Cortex of kidney (tissue), 1 donor: ENCODE measurements around the gene DNAJC21.
"Not testable (repeated sequence)": the region's sequence is repeated elsewhere in the genome, so short reads cannot be mapped to it uniquely, and the experiment has no call there.

ENCODE experiments used
- DNase-seq: peaks from one replicate; lab custom pipeline; 2025; lab: John Stamatoyannopoulos, UW

The DNAJC21 gene

DNA sequence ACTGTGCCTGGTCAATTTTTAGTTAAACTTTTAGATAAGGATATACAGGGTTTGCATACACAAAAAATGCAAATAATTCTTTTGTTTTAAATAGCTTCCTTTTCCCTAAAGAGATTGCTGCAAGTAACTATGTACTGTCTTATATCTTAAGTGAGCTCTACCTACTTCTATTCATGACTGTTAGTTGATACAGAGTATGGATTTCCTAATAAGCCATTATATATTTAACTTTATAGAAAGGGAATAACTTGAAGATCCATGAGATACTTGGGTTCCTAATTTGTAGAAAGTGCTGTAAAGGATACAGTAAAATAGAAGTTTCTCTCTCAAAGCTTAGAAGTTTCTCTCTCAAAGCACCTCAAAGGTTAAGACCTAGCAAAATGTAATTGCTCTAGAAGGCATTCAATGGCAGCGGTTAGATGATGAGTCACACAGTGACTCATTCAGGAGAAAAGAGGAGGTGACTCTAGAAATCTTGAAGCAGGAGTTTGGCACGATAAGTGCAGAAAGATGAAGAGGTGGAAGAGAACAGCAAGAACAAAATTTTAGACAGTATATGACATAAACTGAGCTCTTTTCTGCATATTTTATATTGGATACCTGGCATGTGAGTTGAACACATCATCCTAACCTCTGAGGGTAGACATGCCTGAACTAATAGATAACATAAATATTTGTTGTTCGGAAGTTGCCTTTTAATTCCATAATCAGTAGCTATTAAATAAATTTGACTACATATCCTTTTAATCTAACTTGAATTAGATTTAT lies 5.5 kb upstream of the DNAJC21 start:
- DNase-seq, result no peak

DNA sequence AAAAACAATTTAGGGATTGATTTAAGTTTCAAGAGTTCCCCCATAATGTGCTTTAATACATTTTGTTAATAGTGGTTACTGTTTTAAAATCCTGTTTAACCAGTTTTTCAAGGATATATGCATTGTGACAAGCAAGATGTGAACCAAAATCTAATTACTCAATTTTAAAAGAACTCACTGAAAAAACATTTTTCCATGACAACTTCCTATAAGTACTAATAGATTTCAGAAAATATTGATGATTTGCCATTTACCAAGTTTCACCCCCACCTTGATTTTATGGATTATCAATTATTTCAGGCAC lies 4.9 kb upstream of the DNAJC21 start:
- DNase-seq, result no peak

DNA sequence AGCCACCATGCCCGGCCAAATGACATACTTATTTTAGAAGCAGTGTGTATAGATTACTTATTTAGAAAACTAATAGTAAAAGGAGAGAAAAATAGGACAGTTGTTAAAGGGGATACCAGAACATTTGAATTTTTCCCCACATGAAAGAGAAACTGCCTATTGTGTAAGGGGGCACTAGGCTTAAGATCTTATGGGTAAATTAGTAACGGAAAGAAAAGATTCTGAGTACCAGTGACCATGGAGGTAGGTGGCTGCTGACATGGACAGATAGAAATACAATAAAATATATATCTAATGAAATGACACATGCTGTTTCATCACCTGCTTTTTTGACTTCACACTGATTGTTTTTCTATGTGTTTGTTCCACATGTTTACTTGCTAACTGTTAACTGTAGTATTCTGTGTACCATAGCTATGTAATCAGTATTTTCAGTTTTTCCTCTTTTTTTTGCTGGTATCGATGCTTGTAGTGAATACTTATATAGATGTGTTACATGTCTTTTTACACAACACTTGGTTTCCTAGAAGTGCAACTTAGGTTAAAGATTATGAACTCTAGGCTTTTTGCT lies 3.0 kb upstream of the DNAJC21 start:
- DNase-seq, result no peak

DNA sequence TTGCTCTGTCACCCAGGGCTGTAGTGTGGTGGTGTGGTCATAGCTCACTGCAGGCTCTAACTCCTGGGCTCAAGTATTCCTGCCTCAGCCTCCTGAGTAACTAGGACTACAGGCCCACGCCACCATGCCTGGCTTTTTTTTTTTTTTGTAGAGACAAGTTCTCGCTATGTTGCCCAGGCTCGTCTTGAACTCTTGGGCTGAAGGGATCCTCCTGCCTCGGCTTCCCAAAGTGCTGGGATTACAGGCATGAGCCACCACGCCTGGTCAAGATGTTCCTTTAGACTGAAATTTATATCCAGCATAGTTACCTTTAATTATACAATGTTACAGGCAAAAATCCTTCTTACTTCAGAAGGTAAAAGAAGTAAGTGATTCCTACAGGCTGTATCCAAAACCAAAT lies 1.6 kb upstream of the DNAJC21 start:
- DNase-seq, result no peak

DNA sequence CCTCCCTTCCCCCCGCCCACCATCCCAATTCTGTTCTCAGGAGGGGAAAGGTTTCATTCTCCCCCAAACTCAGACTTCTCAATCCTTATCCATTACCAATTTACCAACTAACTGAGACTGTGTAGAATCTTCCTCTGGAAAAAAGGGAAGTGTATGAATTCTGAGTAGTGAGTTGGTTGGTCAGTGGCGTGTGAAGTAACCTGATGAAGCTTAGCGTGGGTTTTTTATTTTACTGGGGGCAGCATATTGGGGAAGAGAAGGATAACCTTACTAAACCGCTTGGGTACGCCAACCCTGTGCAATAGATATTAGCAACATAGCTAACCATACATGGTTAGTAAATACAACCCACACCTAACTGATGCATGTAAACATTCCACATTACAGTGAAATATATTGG lies 1.1 kb upstream of the DNAJC21 start:
- no peak for DNase-seq

DNA sequence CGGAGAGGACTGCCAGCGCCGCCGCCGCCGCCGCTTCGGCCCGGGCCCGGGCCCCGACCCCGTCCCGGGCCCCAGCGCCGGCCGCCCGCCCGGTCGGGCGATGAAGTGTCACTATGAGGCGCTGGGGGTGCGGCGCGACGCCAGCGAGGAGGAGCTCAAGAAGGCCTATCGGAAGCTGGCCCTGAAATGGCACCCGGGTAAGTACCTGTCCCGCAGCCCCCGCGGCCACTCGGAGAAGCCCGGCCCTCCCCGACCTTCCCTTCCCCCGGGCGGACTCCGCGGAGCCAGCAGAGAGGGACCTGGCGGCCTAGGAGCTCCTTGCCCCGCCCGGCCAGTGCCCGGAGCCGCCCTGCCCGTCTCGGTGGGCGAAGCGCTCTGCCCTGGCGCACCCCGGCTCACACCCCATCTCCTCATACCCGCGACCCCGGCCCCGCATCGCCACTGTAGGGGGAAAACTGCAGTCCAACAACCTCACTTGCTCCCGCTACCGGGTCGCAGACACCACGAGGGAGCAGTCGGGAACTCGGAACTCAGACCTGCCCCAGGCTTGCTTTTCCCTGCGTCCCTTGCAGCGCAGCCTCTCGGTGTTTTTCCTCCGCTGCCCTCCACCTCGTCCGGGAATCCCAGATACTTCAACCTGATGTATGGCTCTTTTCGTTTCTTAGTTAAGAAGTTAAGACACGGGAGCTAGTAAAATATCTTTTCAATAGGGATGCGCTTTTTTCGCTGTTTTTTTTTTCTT lies 532 bp downstream of the DNAJC21 start:
- peak; percentile 13 for DNase-seq

DNA sequence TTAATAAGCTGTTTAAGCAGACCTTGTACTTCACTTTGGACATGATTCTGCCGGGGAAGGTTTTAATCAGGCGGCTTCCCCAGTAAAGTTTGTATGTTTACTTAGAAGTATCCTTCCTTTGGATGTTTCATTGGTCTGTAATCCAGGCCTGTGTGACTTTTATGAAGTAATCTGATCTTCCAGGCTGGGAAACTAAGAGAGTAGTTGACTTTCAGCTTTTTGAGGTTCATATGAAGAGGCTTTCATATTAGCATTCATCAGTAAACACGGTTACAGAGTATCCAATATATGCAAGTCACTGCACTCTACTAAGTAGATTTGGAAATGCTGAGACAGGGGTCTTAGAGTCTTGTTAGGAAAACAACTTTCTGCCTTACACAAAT lies 1.1 kb downstream of the DNAJC21 start:
- DNase-seq, result no peak

DNA sequence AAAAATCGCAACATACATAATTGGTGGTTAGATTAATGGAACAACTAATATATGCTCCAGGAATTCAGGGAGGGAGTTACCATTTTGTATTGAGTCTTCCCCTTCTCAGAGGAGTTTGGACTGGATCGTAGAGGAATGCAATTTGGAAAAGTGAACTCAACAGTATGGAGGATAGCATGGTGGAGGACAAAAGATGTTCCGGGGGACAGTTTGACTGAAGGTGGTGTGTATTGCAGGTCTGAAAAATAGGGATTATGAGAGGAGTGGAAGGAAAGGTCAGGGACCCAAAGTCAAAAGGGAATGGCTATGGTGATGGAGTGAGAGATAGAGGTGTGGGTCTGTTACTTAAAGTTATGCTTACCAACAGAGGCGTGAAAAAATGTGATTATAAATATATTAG lies 1.5 kb downstream of the DNAJC21 start:
- no peak for DNase-seq

DNA sequence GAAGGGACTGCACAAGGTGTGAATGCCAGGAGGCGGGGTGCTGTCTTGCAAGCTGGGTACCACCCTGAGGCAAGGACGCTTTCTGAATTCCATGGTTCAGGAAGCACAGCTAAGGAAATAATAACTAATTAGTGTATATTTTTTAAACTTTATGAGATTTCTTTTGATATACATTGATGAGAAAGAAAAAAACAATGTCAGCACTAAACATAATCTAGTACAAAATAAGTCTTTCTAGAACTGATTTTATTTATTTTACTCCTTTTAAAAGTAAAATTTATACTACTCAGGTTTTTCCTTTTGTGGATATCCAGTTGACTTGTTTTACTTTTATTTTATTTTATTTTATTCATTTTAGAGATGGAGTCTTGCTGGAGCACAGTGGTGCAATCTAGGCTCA lies 3.6 kb downstream of the DNAJC21 start:
- no peak for DNase-seq

DNA sequence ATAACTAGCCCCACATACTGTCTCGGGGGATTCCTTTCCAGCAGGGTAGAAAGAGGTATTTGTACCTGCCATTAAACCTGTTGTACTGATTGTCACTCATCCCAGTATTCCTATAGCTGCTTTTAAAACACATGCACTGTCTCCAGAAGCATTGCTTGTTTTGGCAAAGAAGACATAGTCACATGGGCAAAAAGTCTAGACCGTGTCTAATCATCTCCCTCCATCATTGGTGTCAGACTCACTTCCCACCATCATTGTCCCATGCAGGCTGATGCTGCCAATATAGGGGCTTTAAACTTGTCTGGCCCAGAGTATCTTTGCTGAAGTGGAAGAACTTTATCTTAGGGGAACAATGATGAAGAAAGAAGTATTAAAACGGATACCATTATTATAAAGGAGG lies 12.6 kb downstream of the DNAJC21 start:
- no peak for DNase-seq

DNA sequence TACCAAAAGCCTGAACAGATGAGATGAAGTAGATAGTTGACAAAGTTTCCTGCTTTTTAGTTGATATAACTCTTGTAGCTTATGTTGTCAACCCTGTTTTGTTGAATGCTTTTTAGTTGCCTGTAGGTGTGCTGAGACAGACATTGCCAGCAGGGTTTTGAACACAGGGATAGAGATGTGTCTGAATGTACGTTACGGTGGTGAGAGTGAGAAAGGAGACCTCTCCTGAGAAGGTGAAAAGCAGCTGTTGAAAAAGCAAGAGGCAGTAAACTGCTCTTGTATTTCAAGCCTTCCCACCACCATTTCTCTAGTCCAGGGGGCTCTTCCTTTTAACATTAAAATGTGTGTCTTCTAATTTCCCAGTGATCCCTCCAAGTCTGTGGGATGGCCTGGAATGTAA lies 14.7 kb downstream of the DNAJC21 start:
- DNase-seq, result no peak

DNA sequence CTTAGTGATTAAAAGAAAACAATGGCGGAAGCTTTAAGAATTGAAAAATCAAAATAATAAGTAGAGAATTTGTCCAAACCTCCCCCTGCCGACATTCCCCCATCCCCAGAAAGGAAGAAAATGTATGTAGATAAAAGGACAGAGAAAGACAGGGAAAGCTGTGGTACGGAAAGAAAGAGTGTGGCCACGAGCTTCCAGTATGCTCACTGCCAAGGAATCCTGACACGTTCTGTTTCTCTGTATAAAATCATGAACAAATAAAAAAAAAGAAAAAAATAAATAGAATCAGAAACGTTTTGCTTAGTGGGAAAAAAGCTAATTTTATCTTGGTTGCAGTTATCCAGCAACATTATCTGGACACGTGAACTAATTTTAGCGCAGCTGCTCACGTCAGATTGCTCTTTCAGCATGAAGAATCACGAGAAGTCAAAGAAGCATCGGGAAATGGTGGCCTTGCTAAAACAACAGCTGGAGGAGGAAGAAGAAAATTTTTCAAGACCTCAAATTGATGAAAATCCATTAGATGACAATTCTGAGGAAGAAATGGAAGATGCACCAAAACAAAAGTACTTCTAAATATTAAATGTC lies 15.2 kb downstream of the DNAJC21 start:
- no peak for DNase-seq

DNA sequence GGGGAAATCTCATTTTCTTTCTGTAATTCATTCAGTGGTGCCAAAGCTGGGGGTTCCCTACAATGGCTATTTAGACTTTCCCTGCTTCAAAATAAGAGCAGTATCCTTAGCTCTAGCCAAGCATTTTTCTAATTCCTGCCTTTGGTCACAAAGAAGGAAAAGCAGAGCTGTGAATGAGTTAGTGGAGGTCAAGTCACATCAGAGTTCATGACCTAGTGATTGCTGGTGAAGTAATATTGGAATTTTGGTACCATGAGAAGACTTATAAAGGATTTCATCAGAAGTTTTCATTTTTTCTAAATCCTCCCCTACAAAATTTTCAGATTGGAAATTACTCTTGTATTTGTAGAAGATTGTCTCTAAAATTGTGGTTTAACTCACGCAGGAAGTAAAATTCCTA lies 28.0 kb downstream of the DNAJC21 start:
- DNase-seq, result no peak

DNA sequence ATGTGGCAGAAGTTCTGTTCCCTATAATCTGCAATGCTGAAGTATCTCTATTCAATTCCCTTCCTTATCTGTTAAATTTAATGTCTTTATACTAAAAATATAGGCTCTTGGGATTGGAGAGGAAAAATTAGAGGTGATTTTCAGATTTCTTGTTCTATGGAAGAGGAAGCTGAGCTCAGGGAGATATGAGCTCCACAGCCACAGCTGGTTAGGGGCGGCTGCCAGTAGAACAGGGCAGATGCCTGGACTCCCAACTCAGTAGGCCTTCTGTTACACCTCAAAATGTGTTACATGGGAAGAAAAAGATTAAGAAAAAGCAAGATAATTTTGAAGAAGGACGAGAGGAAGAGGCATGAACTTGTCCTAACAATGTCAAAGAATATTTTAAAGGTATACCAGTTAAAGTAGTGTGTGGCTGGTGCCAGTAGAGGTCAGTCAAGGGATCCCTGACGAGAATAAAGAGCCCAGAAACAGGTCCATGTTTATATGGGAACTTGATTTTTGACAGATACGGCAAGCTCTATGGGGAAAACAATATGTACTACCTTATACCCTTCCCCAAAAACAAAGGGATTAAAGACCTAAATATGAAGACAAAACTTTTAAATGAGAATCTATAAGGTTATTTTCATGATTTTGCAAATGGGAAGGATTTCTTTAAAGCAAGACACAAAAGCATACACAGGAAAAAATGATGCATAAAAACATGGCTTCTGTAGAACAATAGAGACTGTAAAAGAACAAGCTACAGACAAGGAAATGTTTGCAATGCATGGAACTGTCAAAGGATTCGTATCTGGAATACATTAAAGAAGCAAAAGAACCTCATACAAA lies 28.7 kb downstream of the DNAJC21 start:
- DNase-seq, result no peak

DNA sequence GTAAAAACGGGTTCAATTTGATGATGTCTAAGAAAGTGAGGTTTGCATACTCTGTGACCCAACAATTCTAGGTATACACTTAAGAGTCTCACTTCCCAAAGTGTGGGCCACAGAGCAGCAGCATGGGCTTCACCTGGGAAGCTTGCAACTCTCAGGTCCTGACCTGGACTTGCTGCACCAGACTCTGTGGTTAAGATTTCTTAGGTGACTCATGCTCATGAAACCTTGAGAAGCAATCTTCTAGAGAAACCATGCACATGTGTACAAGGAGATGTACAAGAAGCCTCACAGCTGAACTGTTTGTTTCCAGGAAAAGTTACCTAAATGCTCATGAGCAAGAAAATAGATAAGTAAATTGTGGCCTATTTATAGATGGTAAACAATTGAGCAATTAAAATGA lies 30.0 kb downstream of the DNAJC21 start:
- DNase-seq, result no peak

DNA sequence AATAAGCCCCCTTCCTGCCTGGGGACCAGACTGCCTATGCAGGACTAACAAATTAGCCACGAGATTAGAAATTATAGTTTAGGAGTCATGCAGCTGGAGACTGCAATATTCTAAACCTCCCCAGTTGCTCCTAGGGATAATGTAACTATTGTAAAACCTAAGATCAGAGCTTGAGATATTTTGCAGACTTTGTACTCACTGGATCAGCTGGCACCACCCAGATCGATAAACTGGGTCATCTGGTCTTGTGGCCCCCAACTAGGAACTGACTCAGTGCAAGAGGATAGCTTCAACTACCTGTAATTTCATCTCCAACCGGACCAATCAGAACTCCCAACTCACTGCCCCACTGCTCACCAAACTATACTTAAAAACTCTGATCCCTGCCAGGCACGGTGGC lies 38.2 kb downstream of the DNAJC21 start:
- no peak for DNase-seq

DNA sequence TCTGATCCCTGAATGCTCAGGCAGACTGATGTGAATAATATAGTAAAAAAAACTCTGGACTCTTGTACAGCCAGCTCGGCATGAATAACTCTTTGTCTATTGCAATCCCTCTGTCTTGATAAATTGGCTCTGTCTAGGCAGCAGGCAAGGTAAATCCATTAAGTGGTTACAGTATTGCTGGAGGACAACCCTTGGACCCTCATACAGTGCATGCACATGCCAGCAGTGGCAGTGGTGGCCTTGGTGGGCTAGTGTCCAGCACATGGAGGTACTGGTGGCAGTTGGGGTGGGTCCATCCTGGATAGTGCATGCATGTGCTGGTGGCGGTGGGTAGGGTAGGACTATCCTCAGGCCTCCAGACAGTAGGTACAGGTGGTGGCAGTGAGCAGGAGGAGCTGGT lies 38.9 kb downstream of the DNAJC21 start:
- DNase-seq, result no peak

DNA sequence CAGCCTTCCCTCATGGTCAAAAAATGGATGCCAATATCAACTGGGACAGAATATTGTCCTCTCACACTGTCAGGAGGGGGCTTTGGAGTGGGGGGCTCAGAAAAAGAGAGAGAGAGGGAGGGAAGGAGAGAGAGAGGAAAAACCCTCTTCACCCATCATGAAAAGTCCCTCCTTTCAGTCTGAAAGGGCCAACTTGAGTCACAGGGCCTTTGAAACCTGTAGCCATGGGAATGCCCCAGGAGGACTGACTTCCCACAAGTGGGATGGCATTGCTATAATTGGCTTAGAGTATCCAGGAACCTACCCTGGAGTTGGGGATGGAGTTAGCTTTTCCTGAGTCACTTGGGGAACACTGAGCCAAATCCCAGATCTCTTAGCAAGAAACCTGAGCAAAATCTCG lies 41.2 kb downstream of the DNAJC21 start:
- no peak for DNase-seq

DNA sequence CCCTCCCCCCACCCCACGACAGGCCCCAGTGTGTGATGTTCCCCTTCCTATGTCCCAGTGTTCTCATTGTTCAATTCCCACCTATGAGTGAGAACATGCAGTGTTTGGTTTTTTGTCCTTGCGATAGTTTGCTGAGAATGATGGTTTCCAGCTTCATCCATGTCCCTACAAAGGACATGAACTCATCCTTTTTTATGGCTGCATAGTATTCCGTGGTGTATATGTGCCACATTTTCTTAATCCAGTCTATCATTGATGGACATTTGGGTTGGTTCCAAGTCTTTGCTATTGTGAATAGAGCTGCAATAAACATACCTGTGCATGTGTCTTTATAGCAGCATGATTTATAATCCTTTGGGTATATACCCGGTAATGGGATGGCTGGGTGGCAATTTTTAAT lies 42.3 kb downstream of the DNAJC21 start:
- DNase-seq, result not testable (repeated sequence)

DNA sequence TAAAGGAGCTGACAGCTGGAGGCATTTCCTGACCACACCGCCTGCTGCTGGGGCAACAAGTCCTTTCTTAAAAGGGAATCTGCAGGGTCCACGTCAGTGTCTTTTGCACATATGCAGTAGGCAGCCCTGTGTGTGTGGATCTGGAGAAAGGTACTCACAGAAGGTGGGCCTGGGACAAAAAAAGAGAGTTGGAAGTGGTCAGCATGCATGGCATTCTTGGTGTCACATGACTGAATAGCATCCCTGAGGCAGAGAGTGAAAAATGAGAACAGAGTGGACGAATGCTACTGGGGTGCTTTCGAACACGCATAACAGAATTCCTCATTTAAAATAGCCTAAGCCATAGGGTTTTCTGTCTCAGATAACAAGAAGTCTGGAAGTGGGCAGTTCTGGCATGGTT lies 47.0 kb downstream of the DNAJC21 start:
- DNase-seq, result no peak

DNA sequence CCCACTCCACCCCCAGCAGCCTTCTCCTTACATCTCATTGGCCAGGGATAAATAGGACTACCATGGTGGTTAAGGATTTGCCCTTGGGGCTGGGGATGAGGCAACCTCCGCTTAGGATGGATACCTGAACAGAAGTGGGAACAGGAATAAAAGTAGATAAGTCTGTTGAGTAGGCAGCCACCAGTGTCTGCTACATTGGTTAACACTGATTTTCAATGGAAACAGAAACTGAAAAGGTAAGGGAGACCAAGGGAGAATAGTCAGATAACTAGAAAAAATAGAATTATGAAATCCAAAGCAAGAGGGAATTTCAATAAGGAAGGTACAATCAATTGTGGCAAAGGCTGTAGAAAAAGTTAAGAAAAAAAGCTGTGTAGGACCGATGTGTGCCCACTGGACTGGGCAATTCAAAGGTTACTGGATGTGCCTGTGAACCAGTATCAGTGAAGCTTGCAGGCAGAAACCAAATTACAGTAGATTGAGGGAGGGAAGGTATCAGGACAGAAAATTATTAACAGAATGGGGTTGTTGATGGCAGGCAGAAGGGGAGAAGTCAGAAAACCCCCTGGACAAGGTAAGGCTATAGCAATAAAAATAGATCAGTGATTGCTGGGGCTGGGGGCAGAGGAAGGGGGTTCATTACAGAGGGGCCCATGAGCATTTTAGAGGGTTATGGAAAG lies 48.7 kb downstream of the DNAJC21 start:
- no peak for DNase-seq

DNA sequence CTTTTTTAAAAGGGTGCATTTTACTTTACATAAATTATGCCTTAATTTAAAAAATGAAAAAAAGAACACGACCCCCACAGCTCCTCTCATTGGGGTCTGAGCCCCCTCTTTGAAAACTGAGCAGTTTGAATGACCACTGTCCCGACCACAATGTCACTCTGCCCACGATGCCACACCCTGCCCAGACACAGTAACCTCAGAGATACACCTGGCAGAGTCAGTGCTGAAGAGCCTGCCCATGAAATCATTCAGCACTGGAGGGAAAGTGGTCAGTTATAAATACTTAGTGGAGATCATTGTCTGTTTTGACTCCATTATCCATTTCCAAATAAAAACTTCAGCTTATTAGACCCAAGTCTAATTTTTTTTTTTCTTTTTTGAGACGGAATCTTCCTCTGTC lies 49.3 kb downstream of the DNAJC21 start:
- no peak for DNase-seq
